Right renal cortex interstitium (tissue), 3 donors: ENCODE data around the gene C1QB. TPM values are rescaled to one million over a fixed set of nuclear protein-coding genes. Genes with fewer than 3 reads are reported as not detected.
"Not testable (repeated sequence)": the region's sequence is repeated elsewhere in the genome, so short reads cannot be mapped to it uniquely, and the experiment has no call there.

Source experiments
- DNase-seq, 3 donors: peaks; one replicate each; pipeline ENCODE4 v3.0.0-alpha.2; 2013; ENCODE audit warnings: low read depth in 3 of 3, low spot score in 2 of 3
- polyA plus RNA-seq, 3 donors: library from polyadenylated mRNA; unstranded; fragments of 120-200 nt; gene quantifications; one replicate each; pipeline ENCODE4 v1.2.1, GENCODE V29; 2013; ENCODE audit not compliant: insufficient read length in 3 of 3

C1QB gene
- polyA plus RNA-seq, 3 donors: 6.2 to 10.1 (median 7.4) TPM

DNA sequence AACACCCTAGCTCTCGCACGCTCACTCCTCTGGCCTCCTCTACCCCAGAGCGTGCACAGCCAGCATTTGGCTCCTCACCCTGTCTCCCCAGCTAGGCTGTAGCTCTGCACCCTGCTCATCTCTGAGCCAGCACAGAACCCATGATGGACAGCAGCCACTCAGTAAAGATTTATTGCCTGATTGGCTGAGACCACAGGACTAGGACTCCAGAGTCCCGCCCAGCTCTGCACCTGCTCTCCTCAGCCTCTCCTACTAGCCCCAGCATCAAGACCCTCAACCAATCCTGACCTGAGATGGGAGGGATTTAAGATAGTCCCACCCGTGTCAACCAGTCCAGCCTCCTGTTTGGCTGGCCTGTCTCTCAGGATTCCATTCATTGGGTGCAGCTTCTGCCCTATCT is 9.3 kb downstream of the C1QB start:
- no peak for DNase-seq

DNA sequence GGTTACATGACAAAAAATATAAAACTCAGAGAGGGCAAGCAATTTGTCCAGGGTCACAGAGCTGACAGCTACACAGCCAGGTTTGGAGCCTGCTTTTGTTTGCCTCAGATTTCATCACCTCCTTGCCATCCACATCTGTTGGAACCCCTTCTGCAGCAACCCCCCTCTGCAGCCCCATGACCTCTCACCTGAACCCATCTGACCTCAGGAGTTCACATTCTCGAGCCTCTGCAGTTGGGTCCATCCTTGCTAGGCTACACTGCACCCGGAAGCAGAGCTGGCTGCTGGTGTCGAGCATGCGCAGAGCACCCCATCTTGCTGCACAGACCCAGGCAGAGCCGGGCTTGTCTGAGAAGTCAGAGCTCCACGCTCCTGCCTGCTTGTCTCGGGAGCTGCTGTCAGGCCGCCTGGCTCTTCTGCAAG is 10.0 kb downstream of the C1QB start:
- DNase-seq: no peak

- no peak for DNase-seq
These were observed 12.7 kb downstream of the C1QB start for GRCh38 chr1:22665752-22666151.

DNA sequence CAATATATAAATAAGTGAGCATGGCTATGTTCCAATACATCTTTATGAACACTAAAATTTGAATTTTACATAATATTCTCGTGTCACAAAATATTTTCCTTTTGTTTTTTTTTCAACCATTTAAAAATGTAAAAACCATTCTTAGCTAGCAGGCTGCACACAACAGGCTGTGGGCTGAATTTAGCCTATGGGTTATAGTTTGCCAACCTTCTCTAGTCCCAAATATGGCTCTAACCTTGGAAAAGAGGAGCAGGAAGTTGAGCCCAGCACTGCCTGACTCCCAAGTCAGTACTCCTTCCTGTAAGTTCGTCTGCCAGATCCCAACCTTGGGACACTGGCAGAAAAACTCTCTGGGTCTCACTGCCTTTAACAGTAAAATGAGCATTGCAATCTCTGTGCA is 13.4 kb downstream of the C1QB start:
- DNase-seq: no peak

- DNase-seq: not testable (repeated sequence)
These were observed 15.8 kb downstream of the C1QB start for GRCh38 chr1:22668840-22669239.

GRCh38 chr1:22670352-22670975 is 17.4 kb downstream of the C1QB start:
- no peak for DNase-seq

GRCh38 chr1:22671999-22672398 is 19.0 kb downstream of the C1QB start:
- no peak for DNase-seq

DNA sequence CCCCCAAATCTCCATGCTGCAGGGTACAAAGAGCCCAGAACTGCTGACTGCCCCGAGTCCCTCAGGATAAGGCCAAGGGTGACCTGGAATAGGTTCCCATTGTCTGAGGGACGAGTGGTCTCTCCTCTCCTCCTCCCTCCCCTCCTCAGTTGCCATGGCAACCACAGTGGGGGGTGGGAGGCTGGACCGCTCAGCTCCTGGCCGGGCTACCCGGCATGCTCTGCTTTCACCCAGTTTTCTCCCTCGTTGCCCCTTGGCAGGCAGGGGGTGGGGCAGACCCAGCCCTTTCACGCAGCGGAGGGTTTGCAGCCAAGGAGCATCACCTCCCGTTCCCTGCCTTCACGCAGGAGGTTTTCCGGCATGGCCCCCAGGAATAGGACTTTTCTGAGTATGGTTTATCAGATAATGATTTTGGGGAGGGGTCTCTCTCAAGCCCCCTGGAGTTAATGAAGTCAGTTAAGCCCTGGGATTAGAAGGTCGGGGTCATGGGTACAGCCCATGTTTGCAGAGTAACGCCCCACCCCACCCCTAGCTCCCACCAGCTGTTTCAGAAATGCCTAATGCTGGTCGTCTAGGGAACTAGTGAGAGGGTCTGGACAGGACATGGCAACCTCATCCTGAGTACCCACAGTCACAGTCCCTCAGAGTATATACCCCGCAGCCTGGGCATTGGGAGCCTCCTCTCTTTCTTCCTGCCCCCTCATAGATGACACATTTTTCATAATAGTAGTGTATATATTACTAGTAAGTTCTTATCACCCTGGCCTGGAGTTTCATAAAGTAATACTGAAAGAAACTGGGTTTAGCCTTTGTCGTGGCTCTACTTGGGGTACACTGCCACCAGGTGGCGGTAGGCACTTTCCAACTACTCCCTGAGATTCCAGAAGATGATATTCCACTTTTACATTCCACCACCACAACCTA is 20.7 kb downstream of the C1QB start:
- no peak for DNase-seq

- DNase-seq: no peak
These were observed 21.3 kb downstream of the C1QB start for GRCh38 chr1:22674410-22674749.

GRCh38 chr1:22676151-22676550 is 23.1 kb downstream of the C1QB start:
- DNase-seq: not testable (repeated sequence)

DNA sequence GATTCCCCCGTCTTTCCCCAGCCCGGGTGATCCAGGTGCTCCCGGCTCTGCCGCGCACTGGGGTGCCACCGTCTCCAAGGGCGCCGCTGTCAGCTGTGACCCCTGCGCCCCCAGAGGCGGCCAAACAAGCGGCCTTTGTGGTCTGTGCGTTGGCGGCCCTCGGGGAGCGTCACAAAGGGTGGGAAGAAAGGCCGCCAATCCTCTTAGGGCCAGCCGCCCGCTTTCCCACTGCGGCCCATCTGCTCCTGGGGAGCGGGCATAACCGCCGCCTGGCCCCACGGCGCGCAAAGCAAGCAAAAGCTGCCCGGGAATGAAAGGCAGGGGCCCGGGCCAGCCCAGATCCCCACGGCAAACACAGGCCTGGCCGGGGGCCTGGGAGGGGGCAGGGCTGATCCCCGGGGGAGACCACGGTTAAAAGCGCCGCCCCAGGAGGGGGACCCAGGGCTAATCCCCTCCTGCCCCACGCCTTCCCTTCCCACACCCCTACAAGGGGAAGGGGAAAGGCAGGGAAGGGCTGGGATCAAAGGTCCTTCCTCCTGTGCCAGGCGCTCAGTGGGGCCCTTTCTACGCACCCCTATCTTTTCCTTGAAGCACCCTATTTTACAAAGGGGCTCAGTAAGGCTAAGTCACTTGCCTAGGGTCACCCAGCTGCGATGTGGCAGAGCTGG is 24.0 kb downstream of the C1QB start:
- no peak for DNase-seq

DNA sequence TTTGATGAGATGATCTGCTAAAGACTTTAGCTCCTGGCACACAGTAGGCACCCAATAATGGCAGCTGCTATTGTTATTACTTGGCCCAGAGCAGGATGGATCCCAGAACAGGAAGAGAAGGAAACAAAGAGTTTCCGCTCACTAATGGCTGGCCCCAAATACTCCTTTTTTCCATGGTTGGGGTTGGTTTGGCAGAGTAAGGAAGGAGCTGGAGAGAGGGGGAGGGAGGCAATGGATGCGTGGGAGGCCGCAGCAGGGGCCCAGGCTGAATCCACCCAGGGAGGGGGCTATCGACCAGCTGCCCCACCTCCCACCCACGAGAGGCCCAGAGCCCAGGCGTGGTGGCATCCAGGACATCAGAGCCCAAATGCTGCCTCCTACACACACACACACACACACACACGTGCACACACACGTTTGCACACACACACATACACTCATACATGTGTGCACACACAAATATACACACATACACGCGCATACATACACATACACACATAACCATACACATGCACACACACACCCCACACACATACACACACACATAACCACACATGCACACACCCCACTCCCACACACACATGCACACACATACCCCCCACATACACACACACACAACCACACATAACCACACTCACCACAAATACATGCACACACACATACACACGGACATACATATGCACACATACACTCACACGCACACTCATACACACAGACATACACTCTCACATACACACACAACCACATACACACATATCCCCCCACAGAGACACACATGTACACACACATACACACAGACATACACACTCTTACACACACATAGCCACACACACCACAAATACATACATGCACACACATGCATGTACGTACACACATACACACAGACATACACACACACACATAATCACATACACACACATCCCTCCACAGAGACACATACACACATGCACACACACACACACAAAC is 25.2 kb downstream of the C1QB start:
- no peak for DNase-seq

DNA sequence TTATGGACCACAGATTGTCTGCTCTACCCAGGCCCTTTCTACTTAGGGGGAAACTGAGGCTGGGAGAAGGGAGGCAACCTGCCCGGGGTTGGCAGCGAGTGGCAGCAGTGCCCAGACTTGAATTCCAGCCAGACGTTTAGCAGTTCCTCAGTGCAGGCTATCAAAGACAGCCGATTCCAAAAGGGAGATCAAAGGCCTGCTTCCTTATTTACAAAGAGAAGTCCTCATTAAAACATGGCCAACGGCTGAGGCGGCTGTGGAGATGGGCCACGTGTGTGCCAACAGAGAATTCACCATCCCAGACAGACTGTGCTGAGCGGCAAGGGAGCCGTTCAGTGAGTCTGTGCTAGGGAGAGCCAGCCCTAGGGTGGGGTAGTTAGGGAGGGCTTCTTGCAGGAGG is 27.7 kb downstream of the C1QB start:
- DNase-seq: no peak

DNA sequence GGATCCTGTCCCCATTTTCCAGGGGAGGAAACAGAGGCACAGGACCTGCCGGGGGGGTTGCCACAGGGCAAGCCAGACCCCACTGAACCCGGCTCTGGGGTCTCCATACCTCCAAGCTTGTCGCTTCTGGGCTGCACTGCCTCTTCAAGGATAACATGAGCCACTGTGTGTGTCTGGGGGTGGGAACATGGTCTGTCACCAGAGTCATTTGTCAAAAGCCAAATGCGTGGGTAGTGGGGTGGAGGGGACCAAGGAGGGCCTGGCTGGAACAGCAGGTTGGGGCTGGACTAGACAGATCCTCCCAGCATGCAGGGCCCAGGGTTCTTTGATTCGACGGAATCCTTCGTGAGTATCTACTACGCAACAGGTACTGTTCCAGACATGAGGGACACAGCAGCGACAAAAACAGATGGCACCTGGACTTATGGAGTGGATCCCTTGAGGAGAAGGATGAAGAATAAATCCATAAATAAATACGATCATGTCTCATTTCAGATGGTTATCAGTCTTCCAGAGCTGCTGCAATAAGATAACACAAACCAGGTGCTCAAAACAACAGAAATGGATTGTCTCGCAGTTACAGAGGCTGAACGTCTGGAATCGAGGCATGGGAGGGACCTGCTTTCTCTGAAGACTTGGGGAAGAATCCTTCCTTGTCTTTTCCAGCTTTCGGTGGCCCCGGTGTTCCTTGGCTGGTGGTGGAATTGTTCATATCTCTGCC is 28.7 kb downstream of the C1QB start:
- no peak for DNase-seq

- no peak for DNase-seq
These were observed 30.5 kb downstream of the C1QB start for GRCh38 chr1:22683547-22683946.

DNA sequence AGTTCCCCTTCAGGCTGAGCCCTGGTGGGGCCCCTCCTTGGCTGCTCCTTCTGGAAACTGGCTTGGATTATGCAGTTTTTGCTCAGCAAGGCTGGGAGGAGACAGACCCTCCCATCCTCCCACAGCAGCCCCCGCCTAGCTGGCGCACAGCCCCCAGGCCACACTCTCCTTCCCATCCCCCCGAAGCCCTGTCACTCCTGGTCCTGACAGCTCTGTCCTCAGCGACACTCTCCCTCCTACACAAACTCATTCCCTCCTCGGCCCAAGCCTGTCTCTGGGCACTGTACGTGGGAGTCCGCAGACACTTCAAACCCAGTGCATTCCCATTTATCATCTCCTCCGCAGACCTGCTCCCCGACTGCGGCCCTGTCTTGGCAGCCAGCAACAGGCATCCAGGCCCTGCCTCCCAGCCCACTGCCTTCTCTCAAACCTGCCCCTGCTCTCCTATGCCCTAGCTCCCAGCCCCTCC is 32.6 kb downstream of the C1QB start:
- peak in 2 of 3 donors; percentile 54 to 56 for DNase-seq

DNA sequence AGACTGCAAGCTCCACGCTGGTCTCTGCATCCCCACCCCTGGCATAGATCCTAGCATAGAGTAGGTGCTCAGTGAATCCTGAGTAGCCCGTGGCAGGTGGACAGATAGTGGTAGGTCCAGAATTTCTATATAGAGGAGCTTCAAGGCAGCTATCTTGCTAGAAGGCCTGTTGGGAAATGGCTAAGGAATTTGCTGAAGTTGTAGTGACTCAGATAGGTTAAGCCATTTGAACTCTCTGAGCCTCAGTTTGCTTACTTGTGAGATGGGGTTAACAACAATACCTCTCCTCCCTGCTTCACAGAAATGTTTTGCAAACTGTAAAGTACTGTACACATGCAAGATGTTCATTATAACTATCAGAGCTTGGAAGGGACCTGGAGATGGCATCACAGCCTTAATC is 34.2 kb downstream of the C1QB start:
- DNase-seq: no peak

DNA sequence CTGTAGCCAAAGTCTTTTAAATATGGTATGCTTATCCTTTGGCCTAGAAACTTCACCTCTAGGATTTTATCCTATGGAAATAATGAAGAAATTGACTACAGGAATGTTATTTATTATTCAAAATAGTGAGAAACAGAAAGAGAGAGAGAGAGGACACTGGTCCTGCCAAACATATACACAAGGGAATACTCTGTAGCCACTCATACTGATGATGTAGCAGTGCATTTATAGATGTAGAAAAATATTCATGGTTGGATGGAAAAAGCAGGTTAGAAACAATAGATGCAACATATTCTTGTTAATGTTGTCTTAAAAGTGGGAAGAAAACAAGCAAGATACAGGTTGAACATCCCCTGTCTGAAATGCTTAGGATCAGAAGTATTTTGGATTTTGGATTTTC is 35.4 kb downstream of the C1QB start:
- DNase-seq: no peak

- DNase-seq: peak in 1 of 3 donors; percentile 41
These were observed 36.5 kb downstream of the C1QB start for GRCh38 chr1:22689505-22689904.
